ENCODE measurements around the gene MAFG. TPM values are rescaled to one million over a fixed set of nuclear protein-coding genes. Genes with fewer than 3 reads are reported as not detected.

MAFG gene
- total and polyA plus RNA-seq, 3 donors from 2014 or later, result 21.8 to 36.9 (median 31.7) TPM

DNA sequence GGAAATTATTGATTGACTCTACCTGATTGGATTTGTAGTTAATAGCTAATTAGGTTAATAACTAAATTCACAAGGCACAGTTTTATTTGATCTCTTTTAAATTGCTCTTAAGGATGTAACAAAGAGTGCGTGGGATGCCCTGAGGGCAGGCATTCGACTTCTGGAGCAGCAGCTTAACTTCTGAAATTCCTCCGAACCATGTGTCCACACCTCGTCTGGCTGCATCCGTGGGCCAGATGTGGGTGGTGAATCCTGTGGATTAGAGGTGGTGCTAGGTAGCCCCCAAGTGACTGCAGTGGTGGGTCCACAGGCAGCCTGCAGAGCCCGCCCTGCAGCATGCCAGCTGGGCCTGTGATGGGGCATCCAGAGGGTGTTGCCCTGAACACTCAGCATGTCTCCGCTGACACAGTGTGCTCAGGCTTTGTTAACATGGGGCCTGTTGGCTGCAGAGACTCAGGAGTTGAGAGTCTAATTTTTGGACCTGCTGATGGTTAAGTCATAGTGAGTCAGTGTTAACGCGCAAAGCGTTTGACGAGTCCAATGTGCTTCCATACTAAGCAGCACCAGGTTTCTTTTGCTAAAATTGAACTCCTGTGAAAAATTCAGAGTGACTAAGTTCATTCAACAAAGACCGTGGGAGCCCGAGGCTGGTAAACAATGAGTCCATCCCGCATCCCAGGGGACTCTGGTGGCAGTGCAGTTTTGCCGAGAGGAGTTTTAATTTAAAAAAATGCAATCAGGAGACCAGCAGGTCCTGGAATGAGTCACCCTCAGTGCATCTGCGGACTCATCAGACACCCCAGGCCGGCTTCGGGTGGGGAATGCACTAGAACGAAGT is 29.3 kb downstream of the MAFG start:
- Histone ChIP-seq H3K4me1 (peaks cover 6% of the 10 kb centered on the region), H3K9me3 (no peaks in the 10 kb centered on the region), H3K4me3 (no peak overlapping the region), H3K27me3 (no peaks in the 10 kb centered on the region), H3K36me3 (ENCODE audit: low read depth, missing control alignments) (no peaks in the 10 kb centered on the region), H3K27ac (no peak overlapping the region)
- no peak for DNase-seq
- intact Hi-C loops (cut with DNase I; ENCODE audit: low total_unique reads), result no loop called here
- WGBS, 2 donors, result 91 to 93% methylated on average over 19 of the region's 19 CpGs
- TF ChIP-seq, protein P1, sequence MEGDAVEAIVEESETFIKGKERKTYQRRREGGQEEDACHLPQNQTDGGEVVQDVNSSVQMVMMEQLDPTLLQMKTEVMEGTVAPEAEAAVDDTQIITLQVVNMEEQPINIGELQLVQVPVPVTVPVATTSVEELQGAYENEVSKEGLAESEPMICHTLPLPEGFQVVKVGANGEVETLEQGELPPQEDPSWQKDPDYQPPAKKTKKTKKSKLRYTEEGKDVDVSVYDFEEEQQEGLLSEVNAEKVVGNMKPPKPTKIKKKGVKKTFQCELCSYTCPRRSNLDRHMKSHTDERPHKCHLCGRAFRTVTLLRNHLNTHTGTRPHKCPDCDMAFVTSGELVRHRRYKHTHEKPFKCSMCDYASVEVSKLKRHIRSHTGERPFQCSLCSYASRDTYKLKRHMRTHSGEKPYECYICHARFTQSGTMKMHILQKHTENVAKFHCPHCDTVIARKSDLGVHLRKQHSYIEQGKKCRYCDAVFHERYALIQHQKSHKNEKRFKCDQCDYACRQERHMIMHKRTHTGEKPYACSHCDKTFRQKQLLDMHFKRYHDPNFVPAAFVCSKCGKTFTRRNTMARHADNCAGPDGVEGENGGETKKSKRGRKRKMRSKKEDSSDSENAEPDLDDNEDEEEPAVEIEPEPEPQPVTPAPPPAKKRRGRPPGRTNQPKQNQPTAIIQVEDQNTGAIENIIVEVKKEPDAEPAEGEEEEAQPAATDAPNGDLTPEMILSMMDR (IDR thresholded peaks at IDR 0.05), result no peak
- TF ChIP-seq POLR2A (IDR thresholded peaks at IDR 0.05), result no peak

DNA sequence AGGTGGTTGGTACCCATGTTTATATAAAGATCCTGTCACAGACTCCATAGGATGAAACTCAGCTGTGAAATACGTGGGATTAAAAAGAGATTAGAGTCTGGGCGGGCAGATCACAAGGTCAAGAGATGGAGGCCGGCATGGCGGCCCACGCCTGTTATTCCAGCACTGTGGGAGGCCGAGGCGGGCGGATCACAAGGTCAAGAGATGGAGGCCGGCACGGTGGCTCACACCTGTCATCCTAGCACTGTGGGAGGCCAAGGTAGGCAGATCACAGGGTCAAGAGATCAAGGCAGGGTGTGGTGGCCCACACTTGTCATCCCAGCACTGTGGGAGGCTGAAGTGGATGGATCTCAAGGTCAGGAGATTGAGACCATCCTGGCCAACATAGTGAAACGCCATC is 32.1 kb downstream of the MAFG start:
- Histone ChIP-seq H3K9me3 (no peaks in the 10 kb centered on the region), H3K27me3 (no peaks in the 10 kb centered on the region), H3K4me3 (no peak overlapping the region), H3K27ac (no peak overlapping the region), H3K36me3 (ENCODE audit: low read depth, missing control alignments) (no peaks in the 10 kb centered on the region), H3K4me1 (peaks cover 9% of the 10 kb centered on the region)
- no peak for TF ChIP-seq POLR2A (IDR thresholded peaks at IDR 0.05)
- TF ChIP-seq, protein P1 (IDR thresholded peaks at IDR 0.05), result no peak
- no peak for DNase-seq
- 77 to 80% methylated on average over 11 of the region's 11 CpGs for WGBS, 2 donors
- intact Hi-C loops (cut with DNase I; ENCODE audit: low total_unique reads), result no loop called here

DNA sequence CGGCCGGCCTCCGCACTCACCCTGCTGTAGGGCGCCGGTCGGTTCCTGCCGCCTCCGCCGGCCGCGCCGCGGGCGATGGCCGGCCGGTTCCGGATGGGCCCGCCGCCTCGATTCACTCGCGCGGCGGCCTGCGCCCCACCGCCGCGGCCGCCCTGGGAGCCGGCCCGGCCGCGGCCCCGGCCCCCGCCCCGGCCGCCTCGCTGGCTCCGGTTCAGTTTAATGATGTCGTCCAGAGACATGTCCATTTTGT is 36.3 kb downstream of the MAFG start:
- WGBS, 2 donors, result 1% methylated on average over 37 of the region's 40 CpGs; no CpG with 5 or more reads in 1 of the 2 donors
- DNase-seq, result no peak
- TF ChIP-seq POLR2A (IDR thresholded peaks at IDR 0.05), result no peak
- TF ChIP-seq, protein P1 (IDR thresholded peaks at IDR 0.05), result no peak
- Histone ChIP-seq H3K27ac (peak overlapping the region; percentile 68 to 90), H3K4me1 (peaks cover 14% of the 10 kb centered on the region), H3K9me3 (no peaks in the 10 kb centered on the region), H3K36me3 (ENCODE audit: low read depth, missing control alignments) (no peaks in the 10 kb centered on the region), H3K4me3 (peak overlapping the region; percentile 91 to 95), H3K27me3 (no peaks in the 10 kb centered on the region)
- intact Hi-C loops (cut with DNase I; ENCODE audit: low total_unique reads), result no loop called here

DNA sequence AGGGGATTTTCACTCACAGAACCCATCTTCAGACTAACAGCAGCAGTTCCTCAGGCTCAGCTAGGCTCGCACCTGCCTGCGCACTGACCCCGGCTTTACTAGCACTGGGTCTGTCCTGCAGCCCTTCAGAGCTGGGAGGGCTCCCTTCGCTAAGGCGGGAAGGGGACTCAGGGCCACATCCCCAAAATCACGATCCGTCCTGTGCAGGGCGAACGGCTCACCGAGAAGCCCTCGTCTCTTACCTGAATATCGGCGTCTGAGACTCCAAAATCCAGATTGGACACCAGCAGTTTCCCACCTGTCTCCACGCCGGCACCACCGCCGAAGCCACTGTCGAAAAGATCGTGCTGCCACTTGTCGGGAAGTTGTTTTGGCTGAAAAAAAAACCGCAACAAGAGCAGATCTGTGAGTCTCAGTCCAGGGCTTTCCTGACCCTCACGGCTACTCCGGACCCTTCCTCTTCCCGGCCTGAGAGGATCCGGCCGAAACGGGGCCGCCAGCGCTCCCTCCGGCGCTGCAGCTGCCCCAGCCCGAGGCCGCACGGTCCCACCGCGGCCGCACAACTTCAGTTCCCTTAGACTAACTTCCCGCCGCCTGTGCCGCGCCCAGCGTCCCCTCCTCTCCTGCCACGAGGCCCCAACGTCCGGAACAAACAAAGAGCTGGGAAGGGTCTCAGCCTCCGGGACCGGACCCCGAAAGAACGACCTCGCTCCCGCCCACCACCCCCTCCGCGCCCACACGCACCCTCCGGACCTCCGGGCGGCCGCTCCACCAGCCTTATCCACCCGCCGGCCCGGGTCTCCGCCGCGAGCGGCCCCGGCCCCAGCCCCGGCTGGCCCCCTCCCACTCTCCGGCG is 36.9 kb downstream of the MAFG start:
- Histone ChIP-seq H3K4me3 (peak overlapping the region; percentile 90 to 95), H3K27me3 (no peaks in the 10 kb centered on the region), H3K36me3 (ENCODE audit: low read depth, missing control alignments) (no peaks in the 10 kb centered on the region), H3K9me3 (no peaks in the 10 kb centered on the region), H3K4me1 (peaks cover 14% of the 10 kb centered on the region), H3K27ac (peak overlapping the region; percentile 68 to 90)
- intact Hi-C loops (cut with DNase I; ENCODE audit: low total_unique reads), result no loop called here
- TF ChIP-seq, protein P1 (IDR thresholded peaks at IDR 0.05), result no peak
- no peak for TF ChIP-seq POLR2A (IDR thresholded peaks at IDR 0.05)
- DNase-seq, result no peak
- 6 to 13% methylated on average over 22 to 69 of the region's 69 CpGs for WGBS, 2 donors
